CD14-positive monocyte (primary cell): ENCODE results near the gene FALEC. TPM values are rescaled to one million over a fixed set of nuclear protein-coding genes. Genes with fewer than 3 reads are reported as not detected.

ENCODE experiments used
- DNase-seq, 3 donors: peaks; one replicate each; pipeline ENCODE4 v3.0.0-alpha.2; 2011 to 2022
- H2AFZ ChIP-seq: 2 replicates; pipeline ENCODE4 v1.6.0; 2012; ENCODE audit warnings: mild to moderate bottlenecking, low read depth, low read length, inconsistent platforms; ENCODE audit not compliant: insufficient read depth, poor library complexity, severe bottlenecking
- H3K27ac ChIP-seq, 2 donors: 1 replicate in 1 of 2; 2 replicates in 1 of 2; pipeline ENCODE4 v1.5.1; 2012 to 2013; ENCODE audit warnings: low read length in 2 of 2, control low read depth in 1 of 2, inconsistent platforms in 1 of 2, low read depth in 1 of 2, mild to moderate bottlenecking in 1 of 2
- H3K27me3 ChIP-seq, 2 donors: one replicate each; pipeline versions ENCODE4 v1.6.0 to v1.6.1; 2011 to 2013; ENCODE audit warnings: low read length in 2 of 2; ENCODE audit not compliant: control insufficient read depth in 2 of 2, insufficient read depth in 2 of 2
- H3K36me3 ChIP-seq, 2 donors: replicated peaks in 1 of 2; 1 replicate in 1 of 2; 2 replicates in 1 of 2; pipeline versions ENCODE4 v1.5.1 to v1.6.1; 2012 to 2013; ENCODE audit warnings: low read length in 2 of 2, control low read depth in 1 of 2, inconsistent platforms in 1 of 2, mild to moderate bottlenecking in 1 of 2; ENCODE audit not compliant: insufficient read depth in 2 of 2, control insufficient read depth in 1 of 2
- H3K4me1 ChIP-seq, 2 donors: 1 replicate in 1 of 2; 2 replicates in 1 of 2; pipeline versions ENCODE4 v1.5.1 to v1.6.1; 2012 to 2013; ENCODE audit warnings: low read length in 2 of 2, control low read depth in 1 of 2, inconsistent platforms in 1 of 2, mild to moderate bottlenecking in 1 of 2, moderate library complexity in 1 of 2; ENCODE audit not compliant: insufficient read depth in 2 of 2, control insufficient read depth in 1 of 2
- H3K4me2 ChIP-seq: replicated peaks from 2 replicates; pipeline ENCODE3; 2012; ENCODE audit warnings: low read length, moderate library complexity, mild to moderate bottlenecking; ENCODE audit not compliant: poor library complexity, severe bottlenecking; ENCODE audit errors: extremely low read depth
- H3K4me3 ChIP-seq, 3 experiments: fragments of 200-600 bp in 1 of 3; sonication (generic) in 1 of 3; replicated peaks in 1 of 3; 1 replicate in 2 of 3; 2 replicates in 1 of 3; pipeline ENCODE4 v1.5.1; 2011 to 2013; ENCODE audit warnings: low read length in 3 of 3, mild to moderate bottlenecking in 3 of 3, control low read depth in 2 of 3, low read depth in 2 of 3, inconsistent platforms in 1 of 3, moderate library complexity in 1 of 3
- H3K79me2 ChIP-seq: 2 replicates; pipeline ENCODE4 v1.6.0; 2012; ENCODE audit warnings: mild to moderate bottlenecking, control low read depth, inconsistent platforms, low read length, moderate library complexity; ENCODE audit not compliant: insufficient read depth
- H3K9ac ChIP-seq: 2 replicates; pipeline ENCODE4 v1.6.0; 2017; ENCODE audit warnings: low read length, mild to moderate bottlenecking; ENCODE audit not compliant: insufficient read depth, poor library complexity, severe bottlenecking
- H3K9me3 ChIP-seq, 2 donors: replicated peaks in 1 of 2; 1 replicate in 1 of 2; 2 replicates in 1 of 2; pipeline versions ENCODE4 v1.5.1 to v1.6.1; 2012 to 2013; ENCODE audit warnings: low read length in 2 of 2, control low read depth in 1 of 2; ENCODE audit not compliant: control insufficient read depth in 1 of 2, insufficient read depth in 1 of 2
- H4K20me1 ChIP-seq: 2 replicates; pipeline ENCODE4 v1.6.0; 2012; ENCODE audit warnings: mild to moderate bottlenecking, low read length, control low read depth, moderate library complexity; ENCODE audit not compliant: insufficient read depth
- H3K27ac Mint-ChIP-seq, 7 donors: one replicate each; pipeline ENCODE4 v1.8.0; 2020; ENCODE audit warnings: mild to moderate bottlenecking in 7 of 7, mixed read lengths in 7 of 7, moderate library complexity in 6 of 7, inconsistent platforms in 2 of 7
- H3K27me3 Mint-ChIP-seq, 3 donors: one replicate each; pipeline ENCODE4 v1.8.0; 2021 to 2022; ENCODE audit warnings: low read depth in 3 of 3, mild to moderate bottlenecking in 3 of 3, mixed read lengths in 3 of 3, moderate library complexity in 3 of 3, inconsistent platforms in 1 of 3
- H3K36me3 Mint-ChIP-seq, 2 donors: one replicate each; pipeline ENCODE4 v1.8.0; 2020; ENCODE audit warnings: mixed read lengths in 2 of 2, inconsistent platforms in 1 of 2, mild to moderate bottlenecking in 1 of 2
- H3K4me1 Mint-ChIP-seq: one replicate; pipeline ENCODE4 v1.8.0; 2020; ENCODE audit warnings: mild to moderate bottlenecking, mixed read lengths
- H3K4me3 Mint-ChIP-seq, 2 donors: one replicate each; pipeline ENCODE4 v1.8.0; 2020; ENCODE audit warnings: mild to moderate bottlenecking in 2 of 2, mixed read lengths in 2 of 2, moderate library complexity in 1 of 2
- H3K9me3 Mint-ChIP-seq, 7 donors: one replicate each; pipeline ENCODE4 v1.8.0; 2020 to 2022; ENCODE audit warnings: mixed read lengths in 7 of 7, mild to moderate bottlenecking in 6 of 7, moderate library complexity in 6 of 7, inconsistent platforms in 2 of 7
- WGBS: methylation state at CpG from one replicate; pipeline ENCODE4 v1.1.5; 2013; ENCODE audit warnings: missing lambda C conversion rate; ENCODE audit not compliant: insufficient coverage; 5-methylcytosine and 5-hydroxymethylcytosine counted together
- intact Hi-C, 2 donors: fragments of 100-400 bp; cut with micrococcal nuclease; formaldehyde crosslinking; loops; one replicate each; pipeline versions ENCODE4 v1.15.0 to v1.15.1; 2023
- polyA plus RNA-seq, 3 donors: library from polyadenylated mRNA; depleted of rRNA in 1 of 3; unstranded in 2 of 3; stranded (reverse) in 1 of 3; fragments of 300-500 nt in 2 of 3; fragments of >200 nt in 1 of 3; fragmentation: Illumina TruSeq in 2 of 3; gene quantifications; 1 replicate in 2 of 3; 2 replicates in 1 of 3; pipeline ENCODE4 v1.2.3, GENCODE V29; 2012 to 2021
- TF ChIP-seq, protein P1 (sequence below): fragments of 200-600 bp; IDR thresholded peaks from one replicate; pipeline ENCODE4 v1.8.0; 2022; ENCODE audit warnings: antibody characterized with exemption, mild to moderate bottlenecking

The FALEC gene
- polyA plus RNA-seq, 3 donors = not detected

DNA sequence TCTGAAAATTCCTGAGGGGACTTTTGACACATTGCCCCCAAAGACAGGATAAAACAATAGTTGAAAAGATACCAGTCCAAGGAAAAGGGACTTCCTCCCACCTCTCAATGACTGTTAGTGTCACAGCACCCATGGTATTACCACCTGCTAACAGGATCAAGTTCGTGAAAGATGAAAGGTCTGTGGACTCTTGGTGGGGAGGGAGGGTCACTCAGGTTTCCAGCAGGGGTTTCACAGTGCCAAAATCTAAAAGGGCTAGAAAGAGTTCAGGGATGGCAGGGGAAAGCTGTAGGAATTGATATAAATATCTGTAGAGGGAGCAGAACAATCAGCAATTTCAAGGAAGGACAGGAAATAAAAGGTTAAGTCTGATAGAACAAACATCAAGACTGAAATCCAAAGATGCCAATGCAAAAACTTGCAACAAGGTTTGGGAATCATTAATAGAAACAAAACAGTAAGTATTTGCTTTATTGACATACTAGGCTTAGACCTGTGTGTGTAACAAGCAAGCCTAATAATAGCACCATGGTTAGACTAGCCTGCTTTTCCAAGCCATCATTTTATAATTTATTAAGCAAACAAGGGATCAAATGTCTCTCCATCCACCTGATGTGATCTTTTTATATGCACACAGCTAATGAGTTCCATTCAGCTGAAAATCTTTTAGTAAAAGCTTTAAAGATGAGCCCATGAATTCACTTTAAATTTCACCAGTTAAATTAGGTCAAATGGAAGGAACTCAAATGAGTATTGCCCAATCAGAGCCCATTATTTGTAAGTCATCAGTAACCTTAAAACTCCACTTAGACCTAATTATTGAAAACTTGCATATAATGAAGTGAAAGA, 60.2 kb downstream of the FALEC start:
- peak overlapping the region; percentile 100 for H3K9ac ChIP-seq
- H3K9me3 ChIP-seq = no peaks in the 10 kb centered on the region
- no peaks in the 10 kb centered on the region for H3K27me3 ChIP-seq
- H3K27ac Mint-ChIP-seq = peak overlapping the region; percentile 75 to 98 (median 91)
- peak overlapping the region; percentile 96 to 99 for H3K4me3 Mint-ChIP-seq
- no CpG with 5 or more reads among the region's 1 CpG for WGBS
- H2AFZ ChIP-seq = no peak overlapping the region
- H3K36me3 Mint-ChIP-seq = peaks cover 64 to 85% of the 10 kb centered on the region in 2 donors
- H4K20me1 ChIP-seq = peaks cover 87% of the 10 kb centered on the region
- TF ChIP-seq, protein P1, sequence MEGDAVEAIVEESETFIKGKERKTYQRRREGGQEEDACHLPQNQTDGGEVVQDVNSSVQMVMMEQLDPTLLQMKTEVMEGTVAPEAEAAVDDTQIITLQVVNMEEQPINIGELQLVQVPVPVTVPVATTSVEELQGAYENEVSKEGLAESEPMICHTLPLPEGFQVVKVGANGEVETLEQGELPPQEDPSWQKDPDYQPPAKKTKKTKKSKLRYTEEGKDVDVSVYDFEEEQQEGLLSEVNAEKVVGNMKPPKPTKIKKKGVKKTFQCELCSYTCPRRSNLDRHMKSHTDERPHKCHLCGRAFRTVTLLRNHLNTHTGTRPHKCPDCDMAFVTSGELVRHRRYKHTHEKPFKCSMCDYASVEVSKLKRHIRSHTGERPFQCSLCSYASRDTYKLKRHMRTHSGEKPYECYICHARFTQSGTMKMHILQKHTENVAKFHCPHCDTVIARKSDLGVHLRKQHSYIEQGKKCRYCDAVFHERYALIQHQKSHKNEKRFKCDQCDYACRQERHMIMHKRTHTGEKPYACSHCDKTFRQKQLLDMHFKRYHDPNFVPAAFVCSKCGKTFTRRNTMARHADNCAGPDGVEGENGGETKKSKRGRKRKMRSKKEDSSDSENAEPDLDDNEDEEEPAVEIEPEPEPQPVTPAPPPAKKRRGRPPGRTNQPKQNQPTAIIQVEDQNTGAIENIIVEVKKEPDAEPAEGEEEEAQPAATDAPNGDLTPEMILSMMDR = no peak
- peak overlapping the region; percentile 81 to 100 (median 100) for H3K4me3 ChIP-seq
- intact Hi-C loops = loop anchor here (2.0 to 5.0 kb wide), 2 partner anchors 13 to 37 kb away; no protein-coding TSS in a partner anchor
- peak in 1 of 3 donors; percentile 51 for DNase-seq
- H3K9me3 Mint-ChIP-seq = peaks cover 5 to 18% (median 12%) of the 10 kb centered on the region in 7 donors
- H3K4me2 ChIP-seq = peak overlapping the region; percentile 92
- peaks cover 0 to 14% (median 2%) of the 10 kb centered on the region in 3 donors for H3K27me3 Mint-ChIP-seq
- H3K4me1 Mint-ChIP-seq = peaks cover 58% of the 10 kb centered on the region
- peak overlapping the region in 1 of 2 donors; percentile 97 for H3K27ac ChIP-seq
- H3K36me3 ChIP-seq = peaks cover 60 to 77% of the 10 kb centered on the region in 2 donors
- peaks cover 97% of the 10 kb centered on the region for H3K79me2 ChIP-seq
- H3K4me1 ChIP-seq = peaks cover 38 to 64% of the 10 kb centered on the region in 2 donors

DNA sequence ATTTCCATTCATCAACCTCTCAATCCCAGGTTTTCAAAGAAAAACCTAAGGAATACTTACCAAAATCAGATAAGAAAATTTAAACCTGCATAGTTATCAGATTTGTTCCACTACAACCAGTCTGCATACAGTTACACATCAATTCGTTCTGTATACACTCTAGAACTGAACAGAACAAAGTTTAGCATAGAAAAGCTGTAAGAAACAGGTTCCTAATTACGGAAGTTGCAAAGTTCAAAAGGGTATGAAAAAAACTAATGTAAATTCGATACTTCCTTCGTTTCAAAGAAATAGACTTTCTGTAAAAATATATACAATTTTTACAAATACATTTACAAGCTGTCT, 60.8 kb downstream of the FALEC start:
- no peaks in the 10 kb centered on the region for H3K9me3 ChIP-seq
- H3K27ac ChIP-seq = peak overlapping the region in 1 of 2 donors; percentile 97
- H3K36me3 Mint-ChIP-seq = peaks cover 61 to 79% of the 10 kb centered on the region in 2 donors
- H3K4me1 ChIP-seq = peaks cover 32 to 64% of the 10 kb centered on the region in 2 donors
- peak overlapping the region; percentile 96 to 99 for H3K4me3 Mint-ChIP-seq
- no peak for DNase-seq
- peak overlapping the region; percentile 81 to 100 (median 100) for H3K4me3 ChIP-seq
- peak overlapping the region; percentile 92 for H3K4me2 ChIP-seq
- peaks cover 5 to 18% (median 12%) of the 10 kb centered on the region in 7 donors for H3K9me3 Mint-ChIP-seq
- TF ChIP-seq, protein P1 = no peak
- peak overlapping the region; percentile 100 for H3K9ac ChIP-seq
- H3K27ac Mint-ChIP-seq = peak overlapping the region; percentile 53 to 99 (median 82)
- H3K79me2 ChIP-seq = peaks cover 95% of the 10 kb centered on the region
- H4K20me1 ChIP-seq = peaks cover 81% of the 10 kb centered on the region
- H3K4me1 Mint-ChIP-seq = peaks cover 56% of the 10 kb centered on the region
- intact Hi-C loops = loop anchor here (2.0 to 5.0 kb wide), 2 partner anchors 14 to 36 kb away; no protein-coding TSS in a partner anchor
- no peaks in the 10 kb centered on the region for H3K27me3 ChIP-seq
- WGBS = no CpG with 5 or more reads among the region's 4 CpGs
- no peak overlapping the region for H2AFZ ChIP-seq
- H3K27me3 Mint-ChIP-seq = peaks cover 0 to 14% (median 2%) of the 10 kb centered on the region in 3 donors
- peaks cover 55 to 72% of the 10 kb centered on the region in 2 donors for H3K36me3 ChIP-seq
